HepG2 (cell line): ENCODE results near the gene PKD1L1.

Experiments
- EED ChIP-seq: sonication (generic); formaldehyde crosslinking; IDR thresholded peaks from 2 replicates; pipeline ENCODE4 v1.5.0; 2020; ENCODE audit warnings: mild to moderate bottlenecking, missing genetic modification reagents
- FOXM1 ChIP-seq: sonication (generic); formaldehyde crosslinking; IDR thresholded peaks from 2 replicates; pipeline ENCODE4 v1.5.0; 2020; ENCODE audit warnings: missing genetic modification reagents
- NFATC3 ChIP-seq: sonication (generic); formaldehyde crosslinking; IDR thresholded peaks from 2 replicates; pipeline ENCODE4 v1.5.1; 2020; ENCODE audit warnings: mild to moderate bottlenecking, missing genetic modification reagents
- PHF20 ChIP-seq: sonication (generic); formaldehyde crosslinking; IDR thresholded peaks from 2 replicates; pipeline ENCODE4 v1.5.0; 2020; ENCODE audit warnings: mild to moderate bottlenecking, missing genetic modification reagents
- POLR2A ChIP-seq, 2 experiments: IDR thresholded peaks; 2 replicates each; pipeline ENCODE4 v1.6.1; 2011; ENCODE audit warnings: low read depth in 2 of 2, low read length in 2 of 2, mild to moderate bottlenecking in 1 of 2, moderate library complexity in 1 of 2; ENCODE audit not compliant: insufficient read depth in 1 of 2
- YY1 ChIP-seq: IDR thresholded peaks from 2 replicates; pipeline ENCODE4 v1.6.1; 2011; ENCODE audit warnings: low read length, low read depth, moderate library complexity, mild to moderate bottlenecking; ENCODE audit not compliant: insufficient read depth, insufficient replicate concordance
- ZNF432 ChIP-seq: sonication (generic); formaldehyde crosslinking; IDR thresholded peaks from 2 replicates; pipeline ENCODE4 v1.5.0; 2020; ENCODE audit warnings: missing genetic modification reagents, mild to moderate bottlenecking, borderline replicate concordance
- ZNF441 ChIP-seq: sonication (generic); formaldehyde crosslinking; IDR thresholded peaks from 2 replicates; pipeline ENCODE4 v1.7.0; 2021; ENCODE audit warnings: missing genetic modification reagents, borderline replicate concordance
- ZNF878 ChIP-seq: sonication (generic); formaldehyde crosslinking; IDR thresholded peaks from 2 replicates; pipeline ENCODE4 v1.8.1; 2023; ENCODE audit warnings: mild to moderate bottlenecking, missing genetic modification reagents, moderate library complexity
- TF ChIP-seq, protein P1 (sequence below): fragments of 450-650 bp; IDR thresholded peaks from 2 replicates; pipeline ENCODE4 v1.6.1; 2016
- TF ChIP-seq, protein P2 (sequence below): sonication (generic); formaldehyde crosslinking; IDR thresholded peaks from 2 replicates; pipeline ENCODE4 v1.5.0; 2020; ENCODE audit warnings: mild to moderate bottlenecking, missing genetic modification reagents, moderate library complexity
- TF ChIP-seq, protein P3 (sequence below), 2 experiments: sonication (generic) in 1 of 2; formaldehyde crosslinking in 1 of 2; IDR thresholded peaks; 2 replicates each; pipeline versions ENCODE4 v1.4.0 to v1.6.1; 2018 to 2020; ENCODE audit warnings: missing genetic modification reagents in 2 of 2, borderline replicate concordance in 1 of 2, low read depth in 1 of 2, mild to moderate bottlenecking in 1 of 2, missing biosample characterization in 1 of 2

DNA sequence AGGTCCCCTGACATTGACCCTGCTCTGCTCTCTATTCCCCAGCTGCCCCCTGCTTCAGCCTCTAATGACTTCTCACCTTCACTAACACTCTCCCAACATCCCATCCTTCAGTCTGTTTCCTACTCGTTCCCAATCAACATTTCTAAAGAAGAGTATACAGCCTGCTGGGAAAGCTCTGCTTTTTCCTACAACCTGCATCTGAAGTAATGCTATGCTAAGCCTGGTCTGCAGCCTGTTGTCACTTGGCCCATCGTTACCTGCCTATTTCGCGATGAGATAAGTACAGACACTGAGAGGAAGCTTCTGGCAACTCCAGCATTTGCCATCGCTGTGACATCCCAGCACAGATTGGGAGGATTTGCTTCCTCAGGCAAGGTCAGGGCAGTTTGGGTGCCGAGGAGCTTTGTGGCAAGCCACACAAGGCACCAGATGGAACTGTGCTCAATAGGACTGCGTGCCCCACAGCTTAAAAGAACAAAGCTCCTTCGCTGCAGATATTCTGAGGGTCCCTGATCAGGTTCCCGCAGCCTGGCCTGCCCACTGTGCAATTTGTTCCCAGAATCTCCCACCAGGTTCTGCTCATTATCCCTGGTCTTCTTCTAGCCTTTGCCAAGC lies 51.4 kb downstream of the PKD1L1 start:
- TF ChIP-seq, protein P1, sequence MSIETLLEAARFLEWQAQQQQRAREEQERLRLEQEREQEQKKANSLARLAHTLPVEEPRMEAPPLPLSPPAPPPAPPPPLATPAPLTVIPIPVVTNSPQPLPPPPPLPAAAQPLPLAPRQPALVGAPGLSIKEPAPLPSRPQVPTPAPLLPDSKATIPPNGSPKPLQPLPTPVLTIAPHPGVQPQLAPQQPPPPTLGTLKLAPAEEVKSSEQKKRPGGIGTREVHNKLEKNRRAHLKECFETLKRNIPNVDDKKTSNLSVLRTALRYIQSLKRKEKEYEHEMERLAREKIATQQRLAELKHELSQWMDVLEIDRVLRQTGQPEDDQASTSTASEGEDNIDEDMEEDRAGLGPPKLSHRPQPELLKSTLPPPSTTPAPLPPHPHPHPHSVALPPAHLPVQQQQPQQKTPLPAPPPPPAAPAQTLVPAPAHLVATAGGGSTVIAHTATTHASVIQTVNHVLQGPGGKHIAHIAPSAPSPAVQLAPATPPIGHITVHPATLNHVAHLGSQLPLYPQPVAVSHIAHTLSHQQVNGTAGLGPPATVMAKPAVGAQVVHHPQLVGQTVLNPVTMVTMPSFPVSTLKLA, result no peak
- no peak for TF ChIP-seq ZNF432 (CRISPR knock-in tag)
- TF ChIP-seq YY1, result no peak
- no peak for TF ChIP-seq FOXM1
- TF ChIP-seq EED (CRISPR knock-in tag), result no peak
- TF ChIP-seq, protein P2, sequence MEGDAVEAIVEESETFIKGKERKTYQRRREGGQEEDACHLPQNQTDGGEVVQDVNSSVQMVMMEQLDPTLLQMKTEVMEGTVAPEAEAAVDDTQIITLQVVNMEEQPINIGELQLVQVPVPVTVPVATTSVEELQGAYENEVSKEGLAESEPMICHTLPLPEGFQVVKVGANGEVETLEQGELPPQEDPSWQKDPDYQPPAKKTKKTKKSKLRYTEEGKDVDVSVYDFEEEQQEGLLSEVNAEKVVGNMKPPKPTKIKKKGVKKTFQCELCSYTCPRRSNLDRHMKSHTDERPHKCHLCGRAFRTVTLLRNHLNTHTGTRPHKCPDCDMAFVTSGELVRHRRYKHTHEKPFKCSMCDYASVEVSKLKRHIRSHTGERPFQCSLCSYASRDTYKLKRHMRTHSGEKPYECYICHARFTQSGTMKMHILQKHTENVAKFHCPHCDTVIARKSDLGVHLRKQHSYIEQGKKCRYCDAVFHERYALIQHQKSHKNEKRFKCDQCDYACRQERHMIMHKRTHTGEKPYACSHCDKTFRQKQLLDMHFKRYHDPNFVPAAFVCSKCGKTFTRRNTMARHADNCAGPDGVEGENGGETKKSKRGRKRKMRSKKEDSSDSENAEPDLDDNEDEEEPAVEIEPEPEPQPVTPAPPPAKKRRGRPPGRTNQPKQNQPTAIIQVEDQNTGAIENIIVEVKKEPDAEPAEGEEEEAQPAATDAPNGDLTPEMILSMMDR (CRISPR knock-in tag), result no peak
- no peak for TF ChIP-seq ZNF878 (CRISPR knock-in tag)
- TF ChIP-seq POLR2A (IDR thresholded peaks at IDR 0.05; ENCODE audit: insufficient read depth in 1 of 2, low read depth in 2 of 2, low read length in 2 of 2), result no peak
- TF ChIP-seq, protein P3, sequence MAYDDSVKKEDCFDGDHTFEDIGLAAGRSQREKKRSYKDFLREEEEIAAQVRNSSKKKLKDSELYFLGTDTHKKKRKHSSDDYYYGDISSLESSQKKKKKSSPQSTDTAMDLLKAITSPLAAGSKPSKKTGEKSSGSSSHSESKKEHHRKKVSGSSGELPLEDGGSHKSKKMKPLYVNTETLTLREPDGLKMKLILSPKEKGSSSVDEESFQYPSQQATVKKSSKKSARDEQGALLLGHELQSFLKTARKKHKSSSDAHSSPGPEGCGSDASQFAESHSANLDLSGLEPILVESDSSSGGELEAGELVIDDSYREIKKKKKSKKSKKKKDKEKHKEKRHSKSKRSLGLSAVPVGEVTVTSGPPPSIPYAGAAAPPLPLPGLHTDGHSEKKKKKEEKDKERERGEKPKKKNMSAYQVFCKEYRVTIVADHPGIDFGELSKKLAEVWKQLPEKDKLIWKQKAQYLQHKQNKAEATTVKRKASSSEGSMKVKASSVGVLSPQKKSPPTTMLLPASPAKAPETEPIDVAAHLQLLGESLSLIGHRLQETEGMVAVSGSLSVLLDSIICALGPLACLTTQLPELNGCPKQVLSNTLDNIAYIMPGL (CRISPR knock-in tag; IDR thresholded peaks at IDR 0.05; ENCODE audit: borderline replicate concordance in 1 of 2, low read depth in 1 of 2), result no peak
- no peak for TF ChIP-seq NFATC3 (CRISPR knock-in tag)
- TF ChIP-seq ZNF441, result no peak
- TF ChIP-seq PHF20 (CRISPR knock-in tag), result no peak
